B cell (primary cell): ENCODE results near the gene TUBA3C.

Experiments
- EZH2 ChIP-seq: IDR thresholded peaks from 2 replicates; pipeline ENCODE4 v1.6.1; 2012; ENCODE audit warnings: borderline replicate concordance, low read depth, mild to moderate bottlenecking, moderate library complexity, low read length; ENCODE audit not compliant: insufficient read depth, poor library complexity, severe bottlenecking
- TF ChIP-seq, protein P1 (sequence below): fragments of 200-600 bp; IDR thresholded peaks from one replicate; pipeline ENCODE4 v1.8.0; 2022; ENCODE audit warnings: antibody characterized with exemption, mild to moderate bottlenecking

DNA sequence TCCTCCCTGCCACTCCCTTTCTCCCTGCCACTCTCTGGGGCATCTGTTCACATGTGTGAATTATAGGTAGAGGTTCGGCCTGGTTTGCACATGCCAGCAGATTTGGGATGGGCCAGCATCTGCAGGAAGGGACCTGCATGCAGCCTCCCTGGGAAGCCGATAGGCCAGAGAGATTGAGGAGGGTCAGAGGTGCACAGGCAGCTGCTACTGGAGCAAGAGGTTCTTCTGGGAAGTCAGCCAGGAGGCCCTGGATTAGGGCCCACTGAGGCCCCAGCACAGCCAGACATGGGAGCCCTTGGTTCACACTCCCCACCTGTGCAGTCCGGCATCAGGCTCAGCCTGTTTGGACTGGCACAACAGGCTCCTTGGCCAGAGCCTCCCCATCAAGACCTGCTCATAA is 12.1 kb downstream of the TUBA3C start:
- TF ChIP-seq, protein P1, sequence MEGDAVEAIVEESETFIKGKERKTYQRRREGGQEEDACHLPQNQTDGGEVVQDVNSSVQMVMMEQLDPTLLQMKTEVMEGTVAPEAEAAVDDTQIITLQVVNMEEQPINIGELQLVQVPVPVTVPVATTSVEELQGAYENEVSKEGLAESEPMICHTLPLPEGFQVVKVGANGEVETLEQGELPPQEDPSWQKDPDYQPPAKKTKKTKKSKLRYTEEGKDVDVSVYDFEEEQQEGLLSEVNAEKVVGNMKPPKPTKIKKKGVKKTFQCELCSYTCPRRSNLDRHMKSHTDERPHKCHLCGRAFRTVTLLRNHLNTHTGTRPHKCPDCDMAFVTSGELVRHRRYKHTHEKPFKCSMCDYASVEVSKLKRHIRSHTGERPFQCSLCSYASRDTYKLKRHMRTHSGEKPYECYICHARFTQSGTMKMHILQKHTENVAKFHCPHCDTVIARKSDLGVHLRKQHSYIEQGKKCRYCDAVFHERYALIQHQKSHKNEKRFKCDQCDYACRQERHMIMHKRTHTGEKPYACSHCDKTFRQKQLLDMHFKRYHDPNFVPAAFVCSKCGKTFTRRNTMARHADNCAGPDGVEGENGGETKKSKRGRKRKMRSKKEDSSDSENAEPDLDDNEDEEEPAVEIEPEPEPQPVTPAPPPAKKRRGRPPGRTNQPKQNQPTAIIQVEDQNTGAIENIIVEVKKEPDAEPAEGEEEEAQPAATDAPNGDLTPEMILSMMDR = no peak
- TF ChIP-seq EZH2 = no peak
